ENCODE results near the gene MBD3L3. TPM values are rescaled to one million over a fixed set of nuclear protein-coding genes. Genes with fewer than 3 reads are reported as not detected.
"Not testable (repeated sequence)": the region's sequence is repeated elsewhere in the genome, so short reads cannot be mapped to it uniquely, and the experiment has no call there.

Gene MBD3L3
- total RNA-seq, 1 donor from 2014 or later, result not detected

- H3K27ac Mint-ChIP-seq (ENCODE audit: unreplicated experiment), result not testable (repeated sequence)
These were observed 3.7 kb downstream of the MBD3L3 start for GRCh38 chr19:7054635-7055368.

GRCh38 chr19:7052896-7053295 is 5.6 kb downstream of the MBD3L3 start:
- H3K27ac Mint-ChIP-seq (ENCODE audit: unreplicated experiment); DNase-seq (ENCODE audit: low spot score); H3K27me3 Mint-ChIP-seq (ENCODE audit: low read depth); H3K36me3 Mint-ChIP-seq (ENCODE audit: low read depth); H3K9me3 Mint-ChIP-seq (ENCODE audit: low read depth); H3K4me1 Mint-ChIP-seq (ENCODE audit: low read depth); H3K4me3 Mint-ChIP-seq (ENCODE audit: unreplicated experiment): not testable (repeated sequence)

More at GRCh38 chr19:7054635-7055368, 3.7 kb downstream of the MBD3L3 start:
- not testable (repeated sequence) for DNase-seq (ENCODE audit: low spot score); H3K4me3 Mint-ChIP-seq (ENCODE audit: unreplicated experiment); H3K9me3 Mint-ChIP-seq (ENCODE audit: low read depth); H3K4me1 Mint-ChIP-seq (ENCODE audit: low read depth); H3K27me3 Mint-ChIP-seq (ENCODE audit: low read depth); H3K36me3 Mint-ChIP-seq (ENCODE audit: low read depth)

GRCh38 chr19:7051421-7051820 is 7.1 kb downstream of the MBD3L3 start:
- not testable (repeated sequence) for H3K4me1 Mint-ChIP-seq (ENCODE audit: low read depth); H3K9me3 Mint-ChIP-seq (ENCODE audit: low read depth); DNase-seq (ENCODE audit: low spot score); H3K4me3 Mint-ChIP-seq (ENCODE audit: unreplicated experiment); H3K27ac Mint-ChIP-seq (ENCODE audit: unreplicated experiment); H3K36me3 Mint-ChIP-seq (ENCODE audit: low read depth); H3K27me3 Mint-ChIP-seq (ENCODE audit: low read depth)

- not testable (repeated sequence) for H3K27me3 Mint-ChIP-seq (ENCODE audit: low read depth); DNase-seq (ENCODE audit: low spot score); H3K4me3 Mint-ChIP-seq (ENCODE audit: unreplicated experiment); H3K27ac Mint-ChIP-seq (ENCODE audit: unreplicated experiment); H3K4me1 Mint-ChIP-seq (ENCODE audit: low read depth); H3K36me3 Mint-ChIP-seq (ENCODE audit: low read depth); H3K9me3 Mint-ChIP-seq (ENCODE audit: low read depth)
These were observed 9.5 kb downstream of the MBD3L3 start, which contains the start of gene MBD3L2 for GRCh38 chr19:7049021-7049420. MBD3L2 (plus strand) TSS chr19:7049321; CDS start chr19:7049374, 53 bp downstream.

GRCh38 chr19:7041563-7041962 is 16.9 kb downstream of the MBD3L3 start:
- H3K27me3 Mint-ChIP-seq (ENCODE audit: low read depth); H3K4me3 Mint-ChIP-seq (ENCODE audit: unreplicated experiment); H3K36me3 Mint-ChIP-seq (ENCODE audit: low read depth); H3K27ac Mint-ChIP-seq (ENCODE audit: unreplicated experiment); H3K4me1 Mint-ChIP-seq (ENCODE audit: low read depth); DNase-seq (ENCODE audit: low spot score); H3K9me3 Mint-ChIP-seq (ENCODE audit: low read depth): not testable (repeated sequence)

GRCh38 chr19:7040079-7040478 is 18.4 kb downstream of the MBD3L3 start, which contains the start of gene MBD3L4:
MBD3L4 (minus strand) TSS chr19:7040179; CDS start chr19:7040144, 35 bp downstream.
- not testable (repeated sequence) for H3K27me3 Mint-ChIP-seq (ENCODE audit: low read depth); H3K36me3 Mint-ChIP-seq (ENCODE audit: low read depth); H3K4me3 Mint-ChIP-seq (ENCODE audit: unreplicated experiment); H3K9me3 Mint-ChIP-seq (ENCODE audit: low read depth); H3K4me1 Mint-ChIP-seq (ENCODE audit: low read depth); H3K27ac Mint-ChIP-seq (ENCODE audit: unreplicated experiment); DNase-seq (ENCODE audit: low spot score)

GRCh38 chr19:7030278-7030677 is 28.2 kb downstream of the MBD3L3 start, which contains the start of gene MBD3L5:
MBD3L5 (plus strand) TSS chr19:7030578; CDS start chr19:7030612, 34 bp downstream.
- H3K27me3 Mint-ChIP-seq (ENCODE audit: low read depth); H3K9me3 Mint-ChIP-seq (ENCODE audit: low read depth); H3K4me1 Mint-ChIP-seq (ENCODE audit: low read depth); H3K36me3 Mint-ChIP-seq (ENCODE audit: low read depth); H3K27ac Mint-ChIP-seq (ENCODE audit: unreplicated experiment); H3K4me3 Mint-ChIP-seq (ENCODE audit: unreplicated experiment); DNase-seq (ENCODE audit: low spot score): not testable (repeated sequence)

GRCh38 chr19:7028790-7029189 is 29.7 kb downstream of the MBD3L3 start:
- DNase-seq (ENCODE audit: low spot score); H3K27ac Mint-ChIP-seq (ENCODE audit: unreplicated experiment); H3K36me3 Mint-ChIP-seq (ENCODE audit: low read depth); H3K27me3 Mint-ChIP-seq (ENCODE audit: low read depth); H3K9me3 Mint-ChIP-seq (ENCODE audit: low read depth); H3K4me1 Mint-ChIP-seq (ENCODE audit: low read depth); H3K4me3 Mint-ChIP-seq (ENCODE audit: unreplicated experiment): not testable (repeated sequence)

GRCh38 chr19:7021331-7021730 is 37.1 kb downstream of the MBD3L3 start, which contains the start of gene MBD3L2B:
MBD3L2B (minus strand) TSS chr19:7021431; CDS start chr19:7021397, 34 bp downstream.
- not testable (repeated sequence) for H3K4me3 Mint-ChIP-seq (ENCODE audit: unreplicated experiment); H3K9me3 Mint-ChIP-seq (ENCODE audit: low read depth); H3K36me3 Mint-ChIP-seq (ENCODE audit: low read depth); H3K27ac Mint-ChIP-seq (ENCODE audit: unreplicated experiment); H3K27me3 Mint-ChIP-seq (ENCODE audit: low read depth); DNase-seq (ENCODE audit: low spot score); H3K4me1 Mint-ChIP-seq (ENCODE audit: low read depth)
